ENCODE measurements around the gene AKAP13. TPM values are rescaled to one million over a fixed set of nuclear protein-coding genes. Genes with fewer than 3 reads are reported as not detected.
A peak's percentile ranks its signal among the peaks of the same experiment; 100 is the strongest.

The AKAP13 gene
- total RNA-seq, 1 donor from 2014 or later, result 145 TPM

GRCh38 chr15:85792102-85792731 is 411.8 kb downstream of the AKAP13 start:
- peaks cover 53% of the 10 kb centered on the region for H3K4me1 Mint-ChIP-seq (ENCODE audit: low read depth, unreplicated experiment)

GRCh38 chr15:85792912-85793590 is 412.6 kb downstream of the AKAP13 start:
- Mint-ChIP-seq H3K27me3 (ENCODE audit: unreplicated experiment) (peaks cover 11% of the 10 kb centered on the region), H3K4me1 (ENCODE audit: low read depth, unreplicated experiment) (peaks cover 48% of the 10 kb centered on the region), H3K36me3 (ENCODE audit: unreplicated experiment) (no peaks in the 10 kb centered on the region), H3K4me3 (ENCODE audit: unreplicated experiment) (peak overlapping the region; percentile 96), H3K9me3 (ENCODE audit: unreplicated experiment) (peaks cover 8% of the 10 kb centered on the region), H3K27ac (ENCODE audit: unreplicated experiment) (peak overlapping the region; percentile 90)
- DNase-seq, result no peak
- no peak for TF ChIP-seq CTCF (IDR thresholded peaks at IDR 0.05; ENCODE audit: partially characterized antibody, unreplicated experiment)

More at GRCh38 chr15:85792102-85792731, 411.8 kb downstream of the AKAP13 start:
- DNase-seq, result no peak
- Mint-ChIP-seq H3K4me3 (ENCODE audit: unreplicated experiment) (peak overlapping the region; percentile 96), H3K36me3 (ENCODE audit: unreplicated experiment) (no peaks in the 10 kb centered on the region), H3K9me3 (ENCODE audit: unreplicated experiment) (peaks cover 8% of the 10 kb centered on the region), H3K27ac (ENCODE audit: unreplicated experiment) (no peak overlapping the region), H3K27me3 (ENCODE audit: unreplicated experiment) (peaks cover 11% of the 10 kb centered on the region)
- no peak for TF ChIP-seq CTCF (IDR thresholded peaks at IDR 0.05; ENCODE audit: partially characterized antibody, unreplicated experiment)

DNA sequence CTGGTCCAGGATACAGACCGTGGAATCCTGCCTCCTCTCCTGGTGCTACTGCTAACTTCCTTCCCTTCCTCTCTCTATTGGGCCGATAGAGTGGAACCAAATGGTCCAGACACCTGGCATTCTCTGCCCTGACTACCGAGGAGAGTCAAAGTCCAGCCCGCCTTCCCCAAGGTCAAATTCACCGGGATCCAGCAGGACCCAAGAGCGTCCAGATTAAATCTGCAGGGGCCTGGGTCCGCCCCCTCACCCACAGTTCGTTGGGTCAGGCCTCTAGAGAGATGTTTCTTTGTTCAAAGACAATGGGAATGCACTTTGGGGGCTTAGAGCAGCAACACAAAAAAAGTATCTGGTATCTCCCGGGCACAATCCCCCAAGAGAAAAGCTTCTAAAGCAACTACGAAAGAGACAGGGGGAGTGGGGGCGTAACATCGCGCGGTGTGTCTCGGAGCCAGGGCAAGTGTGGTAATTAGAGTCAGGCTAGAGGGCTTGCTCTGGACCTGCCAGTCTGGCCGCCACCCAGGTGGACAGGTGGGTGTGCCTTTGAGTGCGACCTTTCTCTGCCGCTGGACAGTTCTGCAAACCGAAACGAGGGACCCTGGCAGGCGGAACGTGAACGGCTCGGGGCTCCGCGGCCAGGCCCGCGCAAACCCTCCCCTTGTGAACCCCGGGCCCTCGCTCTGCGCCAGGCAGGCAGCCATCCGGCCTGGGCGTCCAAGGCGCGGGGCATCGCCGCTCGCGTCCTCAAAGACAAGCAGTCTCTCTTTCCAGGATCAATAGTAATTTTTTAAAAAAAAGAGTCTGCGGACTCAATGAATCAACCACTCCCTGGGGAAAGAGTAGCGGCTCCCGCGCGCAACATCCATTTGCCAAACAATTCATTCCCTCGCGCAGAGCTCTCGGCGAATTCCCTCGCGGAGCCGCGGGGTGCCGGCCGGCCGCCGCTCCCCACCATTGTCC is 413.5 kb downstream of the AKAP13 start:
- H3K9me3 Mint-ChIP-seq (ENCODE audit: unreplicated experiment), result peaks cover 8% of the 10 kb centered on the region
- H3K36me3 Mint-ChIP-seq (ENCODE audit: unreplicated experiment), result no peaks in the 10 kb centered on the region
- peak overlapping the region; percentile 96 for H3K4me3 Mint-ChIP-seq (ENCODE audit: unreplicated experiment)
- DNase-seq, result peak; percentile 49
- H3K27me3 Mint-ChIP-seq (ENCODE audit: unreplicated experiment), result peaks cover 11% of the 10 kb centered on the region
- no peak for TF ChIP-seq CTCF (IDR thresholded peaks at IDR 0.05; ENCODE audit: partially characterized antibody, unreplicated experiment)
- H3K4me1 Mint-ChIP-seq (ENCODE audit: low read depth, unreplicated experiment), result peaks cover 40% of the 10 kb centered on the region
- H3K27ac Mint-ChIP-seq (ENCODE audit: unreplicated experiment), result peak overlapping the region; percentile 90

GRCh38 chr15:85794598-85795336 is 414.4 kb downstream of the AKAP13 start, which contains the start of gene KLHL25:
TSS of gene KLHL25 (minus strand) at chr15:85794925. CDS start at chr15:85769810, 25,115 bp downstream.
- peaks cover 33% of the 10 kb centered on the region for H3K4me1 Mint-ChIP-seq (ENCODE audit: low read depth, unreplicated experiment)
- H3K36me3 Mint-ChIP-seq (ENCODE audit: unreplicated experiment), result no peaks in the 10 kb centered on the region
- H3K4me3 Mint-ChIP-seq (ENCODE audit: unreplicated experiment), result peak within 1 kb of the TSS; percentile 96
- peak; percentile 93 for DNase-seq
- no peak for TF ChIP-seq CTCF (IDR thresholded peaks at IDR 0.05; ENCODE audit: partially characterized antibody, unreplicated experiment)
- peaks cover 8% of the 10 kb centered on the region for H3K9me3 Mint-ChIP-seq (ENCODE audit: unreplicated experiment)
- peak within 1 kb of the TSS; percentile 90 for H3K27ac Mint-ChIP-seq (ENCODE audit: unreplicated experiment)
- H3K27me3 Mint-ChIP-seq (ENCODE audit: unreplicated experiment), result peaks cover 9% of the 10 kb centered on the region
